ENCODE results near the gene P2RX1.

The P2RX1 gene

DNA sequence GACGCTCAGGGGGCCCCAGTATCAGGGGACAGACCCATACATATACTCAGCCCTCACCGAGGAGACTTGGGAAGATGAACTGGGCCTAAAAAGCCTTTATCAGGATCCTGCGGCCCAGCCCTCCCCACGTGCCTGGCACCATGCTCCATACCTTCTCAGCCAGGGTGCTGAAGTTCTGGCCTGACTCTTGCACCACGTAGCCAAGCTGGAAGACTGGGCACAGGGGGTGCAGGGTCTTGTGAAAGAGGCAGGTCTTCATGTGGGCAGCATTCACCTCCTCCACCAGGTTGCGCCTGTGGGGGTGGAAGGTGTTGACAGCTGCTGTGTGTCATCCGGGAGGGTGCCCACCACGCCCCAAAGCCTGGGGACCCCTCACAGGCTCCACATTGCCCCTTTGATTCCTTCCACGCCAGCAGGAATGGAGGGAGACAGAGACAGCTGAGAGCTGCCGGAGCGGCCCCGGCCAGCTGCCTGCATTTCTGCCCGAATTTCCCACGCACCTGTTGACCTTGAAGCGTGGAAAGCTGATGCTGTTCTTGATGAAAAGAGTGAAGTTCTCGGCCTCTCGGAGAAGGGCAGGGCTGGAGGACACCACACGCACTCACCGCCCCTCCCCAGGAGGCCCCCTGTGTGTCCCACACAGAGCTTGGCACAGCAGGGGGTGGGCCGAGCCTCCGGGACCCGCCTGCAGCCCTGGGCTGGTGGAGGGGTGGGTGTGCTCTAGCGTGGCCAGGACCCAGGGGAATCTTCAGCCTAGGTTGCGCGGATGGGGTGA is 13.0 kb downstream of the P2RX1 start:
- DNase-seq = no peak

DNA sequence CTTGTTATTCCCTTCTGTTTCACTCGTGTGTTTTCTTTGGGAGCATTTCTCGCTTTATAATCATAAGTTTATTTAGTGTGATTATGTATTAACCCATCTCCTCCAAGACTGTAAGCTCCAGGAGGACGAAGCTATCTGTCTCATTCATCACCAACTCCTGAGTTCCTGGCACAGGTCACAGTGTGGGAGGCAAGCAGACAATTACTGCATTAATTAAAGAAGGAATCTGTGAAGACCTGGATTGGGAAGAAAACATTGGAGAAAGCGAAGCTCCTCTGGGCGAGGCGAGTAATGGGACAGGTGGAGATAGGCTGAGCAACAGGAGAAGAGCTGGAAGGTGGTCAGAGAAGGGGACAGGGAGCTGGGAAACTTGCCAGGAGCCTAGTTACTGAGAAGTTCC is 15.6 kb downstream of the P2RX1 start:
- DNase-seq = no peak

DNA sequence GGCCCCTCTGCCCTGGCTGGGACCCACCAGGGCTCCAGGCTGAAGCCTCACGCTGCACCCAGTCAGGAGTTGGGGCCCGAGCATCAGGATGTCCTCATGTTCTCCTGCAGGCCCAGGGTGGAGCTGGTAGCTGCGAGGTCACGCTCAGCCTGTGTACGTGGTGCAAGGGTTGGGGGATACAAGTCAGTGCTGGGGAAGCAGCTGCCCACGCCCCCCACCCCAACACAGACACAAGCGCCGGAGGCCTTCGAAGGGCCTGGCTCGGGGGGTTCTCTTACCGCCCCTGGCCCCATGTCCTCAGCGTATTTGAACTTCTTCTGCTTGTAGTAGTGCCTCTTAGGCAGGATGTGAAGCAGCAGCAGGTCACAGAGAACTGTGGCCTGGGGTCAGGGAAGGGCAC is 18.5 kb downstream of the P2RX1 start:
- no peak for DNase-seq

DNA sequence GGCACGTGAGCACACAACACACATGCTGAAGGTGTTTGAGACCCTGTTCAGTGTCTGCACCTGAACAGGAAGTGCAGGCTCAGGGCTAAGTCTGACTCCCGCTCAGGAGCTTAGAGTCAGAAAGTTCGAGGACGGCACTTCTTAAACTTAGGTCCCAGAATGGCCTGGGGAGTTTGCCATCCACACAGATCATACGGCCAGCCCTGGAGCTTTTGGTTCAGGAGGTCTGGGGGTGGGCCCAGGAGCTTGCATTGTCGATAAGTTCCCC is 19.4 kb downstream of the P2RX1 start:
- DNase-seq = no peak

DNA sequence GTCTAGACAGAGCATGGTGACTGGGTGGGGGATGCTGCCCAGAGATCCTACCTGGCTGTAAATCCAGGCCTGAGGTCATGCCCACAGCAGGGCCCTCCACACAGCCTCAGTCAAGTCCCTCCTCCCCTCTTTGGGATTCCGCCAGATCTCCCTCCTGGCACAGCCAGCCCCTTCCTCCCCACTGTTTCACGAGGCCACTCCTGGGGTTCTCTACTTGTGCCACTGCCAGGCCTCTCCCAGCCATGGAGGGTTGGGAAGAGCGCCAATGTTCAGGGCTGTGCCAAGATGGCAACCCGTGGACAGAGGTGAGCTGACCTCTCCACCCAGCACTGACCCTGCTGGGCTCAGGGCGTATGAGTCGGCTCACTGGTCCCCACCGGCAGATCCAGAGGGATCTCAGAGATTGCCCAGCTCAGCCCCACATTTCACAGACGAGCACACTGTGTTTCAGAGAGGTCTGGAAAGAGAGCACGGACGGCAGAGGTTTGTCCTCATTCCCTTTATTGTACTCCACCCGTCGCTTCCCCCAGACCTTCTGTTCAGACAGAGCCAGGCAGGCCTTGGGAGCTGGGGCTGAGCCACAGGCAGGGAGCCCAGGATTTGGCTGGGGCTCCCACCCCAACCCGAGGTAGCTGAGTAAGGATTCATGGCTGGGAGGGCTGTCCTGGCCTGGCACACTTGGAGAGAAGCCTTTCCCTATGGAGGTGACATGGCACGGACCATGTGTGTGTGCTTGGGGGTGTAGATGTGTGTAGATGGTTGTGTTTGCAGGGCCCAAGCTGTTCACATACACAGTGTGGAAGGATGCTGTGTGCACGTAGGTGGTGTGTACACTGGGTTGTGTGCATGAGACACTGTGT is 19.9 kb downstream of the P2RX1 start:
- no peak for DNase-seq

DNA sequence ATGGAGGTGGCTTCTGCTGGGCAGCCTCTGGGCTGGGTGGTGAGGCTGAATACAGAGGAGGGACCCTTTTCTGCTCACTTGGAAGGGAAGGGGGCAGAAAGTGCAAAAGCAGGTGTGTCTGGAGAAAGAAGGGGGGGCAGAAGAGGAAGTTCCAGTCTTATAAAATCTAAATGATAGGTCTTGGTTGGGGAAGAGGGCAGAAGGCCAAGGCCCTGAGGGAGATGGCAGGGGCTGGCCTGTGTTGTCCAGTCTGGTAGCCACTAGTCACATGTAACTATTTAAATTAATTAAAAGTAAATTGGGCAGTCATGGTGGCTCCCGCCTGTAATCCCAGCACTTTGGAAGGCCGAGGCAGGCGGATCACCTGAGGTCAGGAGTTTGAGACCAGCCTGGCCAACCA is 20.9 kb downstream of the P2RX1 start:
- DNase-seq = no peak

DNA sequence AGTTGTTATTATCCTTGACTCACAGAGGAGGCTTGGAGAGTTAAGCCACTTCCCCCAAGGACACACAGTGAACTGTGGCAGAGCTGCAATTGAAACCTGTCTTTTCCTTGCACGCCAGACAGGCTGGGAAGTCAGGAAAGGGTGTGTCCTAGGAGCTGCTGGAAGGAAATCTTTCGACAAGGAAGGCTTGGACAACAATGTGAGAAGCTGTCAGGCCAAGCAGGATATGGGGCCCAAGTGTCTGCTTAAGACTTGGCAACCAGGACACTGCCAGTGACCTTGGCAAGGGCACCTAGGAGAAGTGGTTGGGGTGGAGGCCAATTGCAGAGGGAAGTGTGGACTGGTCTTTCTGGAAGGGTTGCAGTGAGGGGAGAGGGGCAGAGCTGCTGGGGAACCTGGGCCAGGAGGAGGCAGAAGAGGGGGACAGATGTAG is 21.3 kb downstream of the P2RX1 start:
- no peak for DNase-seq

DNA sequence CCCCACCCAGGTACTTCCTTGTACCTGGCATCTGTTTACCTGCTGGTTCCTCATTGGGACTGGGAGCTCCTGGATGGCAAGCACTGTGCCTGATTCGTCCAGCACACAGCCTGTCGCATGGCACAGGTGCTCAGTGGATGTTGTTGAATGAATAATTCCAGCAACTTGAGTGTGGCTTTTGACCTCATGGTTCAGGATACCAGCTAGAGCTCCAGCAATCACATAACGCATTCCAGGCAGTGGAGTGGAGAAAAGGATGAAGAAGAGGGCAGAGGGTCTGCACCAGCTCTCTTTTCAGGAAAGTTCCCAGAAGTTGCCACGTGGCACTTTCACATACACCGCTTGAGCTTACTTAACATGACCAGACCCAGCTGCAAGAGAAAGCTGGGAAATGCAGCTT is 22.1 kb downstream of the P2RX1 start:
- no peak for DNase-seq

DNA sequence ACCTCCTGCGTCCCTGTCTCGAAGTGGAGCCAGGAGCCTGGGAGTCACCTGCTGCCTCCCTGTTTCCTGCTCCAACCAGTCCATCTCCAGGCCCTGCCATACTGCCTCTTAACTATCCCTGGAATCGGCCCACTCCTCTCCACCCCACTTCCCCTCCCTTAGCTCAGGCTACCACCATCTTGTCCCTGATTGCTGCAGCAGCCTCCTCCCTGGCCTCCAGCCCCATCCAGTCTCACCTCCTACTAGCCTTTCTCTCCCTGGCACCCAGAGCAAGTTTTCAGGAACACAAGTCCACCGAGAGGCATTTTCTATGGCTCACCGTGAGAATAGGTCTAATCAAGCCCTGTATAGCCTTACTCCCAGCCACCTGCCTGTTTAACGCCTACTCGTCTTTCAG is 22.5 kb downstream of the P2RX1 start:
- DNase-seq = no peak

DNA sequence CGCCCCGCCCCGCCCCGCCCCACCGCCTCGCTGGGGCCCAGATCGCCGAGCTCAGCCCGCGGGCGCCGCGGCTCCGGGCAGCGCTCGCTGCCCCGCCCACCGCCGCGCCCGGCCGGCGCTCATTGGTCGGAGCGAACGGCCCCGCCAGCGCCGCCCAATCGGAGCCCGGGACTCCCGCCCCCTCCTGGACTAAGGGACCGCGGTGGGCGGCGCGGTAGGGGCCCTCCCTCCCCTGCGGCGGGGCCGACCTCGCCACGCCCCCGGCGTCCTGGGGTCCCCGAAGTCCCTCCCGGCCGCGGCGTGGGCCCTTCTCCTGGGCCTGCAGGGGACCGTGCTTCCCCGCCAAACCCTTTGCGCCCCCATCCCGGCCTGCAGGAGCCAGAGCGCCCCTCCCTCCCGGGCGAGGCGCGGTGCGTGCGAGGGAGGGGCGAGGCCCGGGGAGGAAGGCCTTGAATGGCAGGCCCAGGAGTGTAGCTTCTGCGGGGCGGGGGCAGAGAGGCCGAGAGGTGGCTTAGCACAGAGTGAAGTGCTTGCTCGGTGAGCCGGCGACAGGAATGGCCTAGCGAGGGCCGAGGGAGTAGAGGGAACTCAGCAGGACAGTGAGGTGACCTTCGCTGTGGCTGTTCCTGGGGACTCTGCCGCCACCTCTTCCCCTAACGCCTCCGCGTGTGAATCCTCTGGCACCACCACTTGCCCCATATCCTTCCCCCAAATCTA is 23.1 kb downstream of the P2RX1 start, which contains the start of gene CAMKK1:
CAMKK1 (minus strand) TSS at position 51 of the 717 bp plus-strand sequence. CDS start 7,366 bp downstream, outside the sequence.
- DNase-seq = peak; percentile 92

DNA sequence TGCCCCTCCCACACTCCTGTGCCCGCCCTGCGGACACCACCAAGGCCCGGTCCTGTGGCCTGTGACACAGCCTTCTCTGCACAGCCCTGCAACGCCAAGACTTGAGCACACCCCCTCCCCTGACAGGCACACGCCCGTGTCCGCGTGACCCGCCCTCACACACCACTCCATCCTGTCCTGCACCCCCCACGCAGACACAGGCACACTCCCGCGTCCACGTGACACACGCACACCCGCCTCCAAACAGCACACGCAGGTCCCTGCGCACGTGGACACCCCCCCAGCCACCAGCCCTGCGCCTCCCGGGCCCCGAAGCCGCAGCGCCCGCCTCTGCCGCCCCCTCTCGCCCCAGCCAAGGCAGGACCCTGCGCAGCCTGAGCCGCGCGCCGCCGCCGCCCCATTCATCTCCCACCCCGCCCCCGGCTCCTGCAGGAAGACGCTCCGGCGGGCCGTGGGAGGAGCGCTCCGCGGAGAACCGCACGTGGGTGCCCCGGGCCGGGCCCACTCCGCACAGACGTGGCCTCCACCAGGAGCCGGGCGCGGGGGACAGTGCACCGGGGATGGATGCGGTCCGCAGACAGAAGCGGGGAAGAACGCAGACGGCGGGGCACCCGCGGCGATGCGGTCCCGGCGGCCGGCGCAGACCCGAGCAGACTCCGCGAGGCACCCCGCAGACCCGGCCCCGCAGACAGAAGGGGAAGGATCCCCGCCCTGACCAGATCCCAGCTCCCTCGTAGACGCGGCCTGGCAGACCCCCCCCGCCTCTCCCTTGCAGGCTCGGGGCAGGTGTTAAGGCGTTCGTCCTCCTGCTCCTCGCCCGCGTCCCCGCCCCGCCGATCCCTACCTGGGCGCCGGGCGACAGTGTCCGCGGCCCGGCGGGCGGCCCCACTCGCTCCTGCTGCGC is 23.9 kb downstream of the P2RX1 start:
- DNase-seq = peak; percentile 66

DNA sequence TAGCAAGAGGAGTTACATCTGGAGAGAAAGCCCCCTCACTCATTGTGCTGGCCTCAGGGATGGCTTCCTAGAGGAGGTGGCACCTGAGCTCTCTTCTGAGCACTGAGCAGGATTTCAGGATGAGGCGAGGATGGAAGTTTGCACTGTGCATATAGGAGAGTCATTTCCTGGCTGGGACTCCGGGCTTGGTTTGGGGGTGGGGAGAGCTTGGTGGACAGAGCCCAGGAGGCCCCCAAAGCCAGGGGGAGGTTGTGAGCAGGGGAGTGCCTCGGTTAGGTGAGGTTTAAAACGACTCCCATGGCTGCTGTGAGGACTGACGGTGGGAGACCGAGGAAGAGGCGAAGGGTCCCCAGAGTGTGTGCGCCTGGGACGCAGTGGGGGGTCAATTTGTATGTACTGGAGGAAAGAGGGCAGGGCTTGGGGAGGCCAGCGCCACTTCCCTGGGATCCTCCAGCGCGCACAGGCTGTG is 24.6 kb downstream of the P2RX1 start:
- DNase-seq = no peak

DNA sequence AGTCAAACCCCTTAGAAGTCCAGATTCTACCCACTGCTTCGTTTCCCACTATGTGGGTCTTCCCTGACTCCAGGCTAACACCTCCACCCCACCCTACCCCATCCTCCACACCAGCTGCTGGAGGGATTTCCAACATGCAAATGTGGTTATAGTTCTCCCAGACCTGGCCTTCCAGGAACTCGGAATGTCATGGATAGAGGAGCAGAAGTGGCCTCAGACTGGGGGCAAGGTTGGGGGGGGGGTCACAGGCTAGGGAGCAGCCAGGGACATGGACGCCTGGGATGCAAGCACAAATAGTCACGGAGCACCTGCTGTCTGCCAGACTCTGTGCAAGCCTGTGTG is 25.4 kb downstream of the P2RX1 start:
- no peak for DNase-seq

DNA sequence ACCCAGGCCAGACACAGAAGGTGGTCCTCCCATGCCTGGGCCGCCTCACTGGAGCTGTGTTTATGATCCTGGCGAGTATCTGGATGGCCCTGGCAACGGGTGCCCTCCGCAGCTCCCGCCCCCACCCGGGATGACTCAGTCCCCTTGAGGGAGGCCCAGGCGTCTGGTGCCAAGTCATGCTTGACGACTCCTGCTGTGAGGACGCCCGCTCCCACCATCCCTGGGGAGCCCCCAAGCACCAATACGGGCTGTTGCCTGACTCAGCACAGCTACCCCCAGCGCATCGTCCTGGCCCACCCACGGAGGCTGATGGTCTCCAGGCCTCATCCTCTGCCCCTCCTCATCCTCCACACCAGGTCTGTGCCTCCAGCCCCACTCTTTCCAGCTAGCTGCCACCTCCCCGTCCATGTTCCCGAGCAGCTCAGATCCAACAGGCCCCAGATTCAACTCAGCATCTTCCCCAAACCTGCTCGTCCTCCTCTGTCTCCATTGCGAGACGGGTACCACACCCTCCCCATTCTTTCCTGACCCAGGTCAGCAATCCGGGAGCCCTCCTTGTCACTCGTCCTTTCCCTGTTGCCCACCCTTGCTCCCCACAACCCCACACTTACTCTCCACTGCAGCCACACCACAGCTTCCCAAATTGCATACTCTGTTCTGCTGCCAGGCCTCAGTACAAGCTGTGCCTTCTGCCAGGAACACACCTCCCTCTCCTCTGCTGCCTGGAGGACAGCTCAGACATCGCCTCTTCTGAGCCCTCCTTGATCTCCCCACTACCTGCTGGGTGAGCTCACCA is 26.0 kb downstream of the P2RX1 start:
- peak; percentile 53 for DNase-seq

DNA sequence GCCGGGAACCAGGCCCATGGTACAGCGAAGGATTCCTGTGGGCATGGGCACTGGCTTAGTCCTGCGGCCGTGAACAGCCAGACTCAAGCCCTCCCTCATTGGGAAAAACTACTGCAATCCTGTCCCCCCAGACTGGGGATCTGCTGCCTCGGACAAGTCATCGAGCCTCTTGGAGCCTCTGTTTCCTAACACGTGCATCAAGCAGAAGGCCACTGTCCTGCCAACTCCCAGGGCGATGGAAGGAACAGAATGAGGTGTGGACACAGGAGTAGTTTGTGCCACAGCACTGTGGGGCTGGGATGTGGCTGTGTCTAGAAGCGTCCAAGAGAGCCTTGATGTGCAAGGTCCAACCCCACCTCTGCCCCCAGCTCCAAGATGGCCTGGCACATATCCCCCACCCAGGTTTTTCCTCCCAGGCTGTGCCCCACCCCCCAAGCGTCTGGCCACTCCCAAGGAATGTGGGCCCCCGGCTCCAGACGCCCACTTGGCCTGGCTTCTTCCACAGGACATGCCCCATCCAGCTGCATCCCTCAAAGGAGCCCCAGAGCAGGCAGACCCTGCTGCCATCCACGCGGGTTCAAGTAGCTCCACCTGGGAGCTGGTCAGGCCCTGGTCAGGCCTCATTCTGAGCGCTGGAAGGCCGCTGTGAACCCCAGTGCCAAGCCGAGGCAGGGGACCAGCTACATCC is 26.8 kb downstream of the P2RX1 start:
- no peak for DNase-seq

DNA sequence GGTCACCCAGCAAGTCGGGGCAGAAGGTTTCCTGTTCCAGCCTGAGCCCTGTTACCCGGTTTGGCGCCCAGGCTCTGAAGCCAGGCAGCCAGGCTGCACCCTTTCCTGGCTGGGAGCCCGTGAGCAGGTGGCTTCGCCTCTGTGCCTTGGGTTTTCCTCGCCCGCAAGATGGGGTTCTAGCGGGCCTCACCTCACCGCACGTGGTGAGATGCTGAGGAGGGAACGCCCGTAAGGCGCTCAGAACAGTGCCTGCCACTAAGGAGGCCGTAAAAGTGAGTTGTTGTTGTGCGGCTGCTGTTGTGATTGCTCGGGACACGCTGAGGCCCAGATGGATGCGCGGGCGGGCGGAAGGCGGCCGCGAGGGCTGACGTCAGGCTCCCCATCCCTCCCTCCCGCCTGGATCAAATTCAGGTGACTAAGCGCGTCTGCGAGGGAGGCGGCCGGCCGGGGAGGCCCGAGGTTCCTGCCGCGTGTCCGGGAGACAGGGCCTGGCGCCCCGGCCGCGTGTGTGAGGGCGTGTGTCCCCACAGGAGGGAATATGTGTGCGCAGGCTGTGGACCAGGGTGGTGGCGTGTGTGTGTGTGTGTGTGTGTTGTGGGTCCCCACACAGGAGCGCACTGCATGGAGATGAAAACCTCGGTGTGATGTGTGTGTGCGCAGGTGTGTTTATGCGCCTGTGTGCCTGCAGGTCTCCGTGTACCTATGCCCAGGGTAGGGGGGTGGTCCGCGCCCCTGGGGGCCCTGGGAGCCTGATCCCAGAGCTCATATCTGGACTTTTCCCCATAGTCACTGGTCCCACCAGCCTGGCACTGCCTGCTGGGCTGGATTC is 27.7 kb downstream of the P2RX1 start:
- no peak for DNase-seq

DNA sequence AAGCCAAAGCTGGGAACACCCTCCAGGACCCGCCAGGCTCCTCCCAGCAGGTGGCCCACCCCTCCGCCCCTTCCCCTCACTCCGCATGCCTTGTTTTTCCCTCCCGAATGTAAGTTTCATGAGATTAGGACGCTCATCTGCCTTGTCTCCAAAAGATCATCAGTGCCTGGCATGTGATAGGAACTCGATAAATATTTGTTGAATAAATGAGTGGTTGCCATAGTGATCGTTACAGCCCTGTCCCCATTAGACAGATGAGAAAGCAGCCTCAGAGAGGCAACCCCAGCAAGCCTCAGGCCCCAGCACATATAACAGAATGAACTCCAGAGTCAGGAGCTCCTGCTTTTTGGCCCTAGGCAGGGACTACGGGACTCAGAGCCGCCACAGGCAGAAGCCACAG is 28.5 kb downstream of the P2RX1 start:
- no peak for DNase-seq

DNA sequence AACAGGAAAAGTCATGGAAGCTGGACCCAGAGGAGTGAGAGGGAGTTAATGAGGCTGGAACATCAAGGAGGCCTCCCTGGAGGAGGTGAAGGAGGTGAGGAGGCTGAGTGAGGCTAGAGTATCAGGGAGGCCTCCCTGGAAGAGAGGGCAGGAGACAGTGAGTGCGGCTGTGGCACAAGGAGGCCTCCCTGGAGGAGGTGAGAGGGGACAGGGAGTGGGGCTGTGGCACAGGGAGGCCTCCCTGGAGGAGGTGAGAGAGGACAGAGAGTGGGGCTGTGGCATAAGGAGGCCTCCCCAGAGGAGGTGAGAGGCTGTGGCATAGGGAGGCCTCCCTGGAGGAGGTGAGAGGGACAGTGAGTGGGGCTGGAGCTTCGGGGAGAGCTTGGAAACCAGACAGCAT is 28.9 kb downstream of the P2RX1 start:
- DNase-seq = no peak

DNA sequence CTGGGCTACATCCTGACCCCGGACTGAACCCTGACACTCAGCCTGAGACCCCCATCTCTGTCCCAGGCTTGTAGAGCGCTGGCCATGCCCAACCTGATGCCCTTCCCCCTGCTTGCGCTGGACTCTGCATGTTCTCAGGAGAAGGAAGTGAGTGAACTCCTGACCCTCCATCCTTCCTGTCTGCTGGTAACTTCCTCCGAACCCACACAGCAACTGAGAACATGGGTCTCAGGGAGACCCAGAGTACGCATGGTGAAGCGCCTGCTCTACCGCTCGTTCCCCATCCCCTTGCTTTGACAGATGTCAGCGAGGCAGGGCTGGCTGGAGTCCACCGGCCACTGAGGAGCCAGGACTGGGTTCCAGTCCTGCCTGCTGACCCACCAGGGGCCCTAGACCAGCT is 29.5 kb downstream of the P2RX1 start:
- no peak for DNase-seq

DNA sequence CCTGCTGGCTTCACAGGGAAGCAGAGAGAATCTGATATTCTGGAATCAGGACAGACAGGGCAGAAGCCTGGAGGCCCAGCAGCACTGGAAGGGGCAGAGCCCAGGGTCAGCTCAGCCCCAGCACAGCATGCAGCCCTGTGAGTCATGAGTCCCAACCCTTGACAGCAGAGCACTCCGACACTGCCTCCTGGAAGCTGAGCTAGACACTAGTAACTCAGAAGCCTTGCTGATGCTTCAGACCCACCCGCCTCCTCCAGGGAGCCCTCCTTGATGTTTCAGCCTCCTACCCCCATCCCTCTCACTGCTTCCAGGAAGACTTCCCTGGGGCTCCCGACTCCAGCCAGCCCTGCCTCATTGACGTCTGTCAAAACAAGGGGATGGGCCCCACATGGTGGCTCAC is 30.3 kb downstream of the P2RX1 start:
- DNase-seq = no peak
